Activated CD4-positive, alpha-beta memory T cell treated with anti-CD3 and anti-CD28 coated beads for 36 hours (primary cell): ENCODE results near the gene HLA-F. TPM values are rescaled to one million over a fixed set of nuclear protein-coding genes. Genes with fewer than 3 reads are reported as not detected.

Source experiments
- CTCF ChIA-PET: fragments of 350-600 bp; sonication (Branson Sonifier 250); formaldehyde crosslinking; loops from one replicate; lab custom pipeline; 2021; ENCODE audit warnings: antibody characterized with exemption, inconsistent platforms; lab: Charles Lee
- POLR2A ChIA-PET: fragments of 350-600 bp; sonication (Branson Sonifier 250); formaldehyde crosslinking; loops from one replicate; lab custom pipeline; 2021; ENCODE audit warnings: antibody characterized with exemption; lab: Charles Lee
- DNase-seq: peaks from one replicate; pipeline ENCODE4 v3.0.0-alpha.2; 2020
- H3K27ac Mint-ChIP-seq: one replicate; pipeline ENCODE4 v1.8.0; 2021; ENCODE audit warnings: mixed read lengths
- H3K27me3 Mint-ChIP-seq: one replicate; pipeline ENCODE4 v1.8.0; 2021; ENCODE audit warnings: mixed read lengths
- H3K36me3 Mint-ChIP-seq: one replicate; pipeline ENCODE4 v1.8.0; 2021; ENCODE audit warnings: mixed read lengths
- H3K4me1 Mint-ChIP-seq: one replicate; pipeline ENCODE4 v1.8.0; 2021; ENCODE audit warnings: low read depth, mixed read lengths
- H3K4me3 Mint-ChIP-seq: one replicate; pipeline ENCODE4 v1.8.0; 2021; ENCODE audit warnings: mild to moderate bottlenecking, mixed read lengths
- H3K9me3 Mint-ChIP-seq: one replicate; pipeline ENCODE4 v1.8.0; 2021; ENCODE audit warnings: mixed read lengths
- intact Hi-C: fragments of 100-400 bp; cut with micrococcal nuclease; formaldehyde crosslinking; loops from one replicate; pipeline ENCODE4 v1.15.1; 2023
- total RNA-seq, 2 experiments: library from RNA; stranded (reverse); gene quantifications; one replicate each; pipeline ENCODE4 v1.2.3, GENCODE V29; 2021

HLA-F gene
- total RNA-seq, 2 experiments from 2014 or later: 256 to 270 TPM

- intact Hi-C loops: no loop called here
- Mint-ChIP-seq H3K27ac (no peak overlapping the region), H3K9me3 (no peaks in the 10 kb centered on the region), H3K27me3 (peaks cover 7% of the 10 kb centered on the region), H3K4me1 (peaks cover 2% of the 10 kb centered on the region), H3K4me3 (no peak overlapping the region), H3K36me3 (no peaks in the 10 kb centered on the region)
- CTCF ChIA-PET: no interaction called here
- POLR2A ChIA-PET: no interaction called here
- DNase-seq: no peak
Measured at GRCh38 chr6:29769336-29769735, 46.1 kb downstream of the HLA-F start.

GRCh38 chr6:29770306-29770705 is 47.1 kb downstream of the HLA-F start:
- Mint-ChIP-seq H3K4me1 (no peaks in the 10 kb centered on the region), H3K4me3 (no peak overlapping the region), H3K36me3 (no peaks in the 10 kb centered on the region), H3K27ac (no peak overlapping the region), H3K9me3 (no peaks in the 10 kb centered on the region), H3K27me3 (peaks cover 7% of the 10 kb centered on the region)
- intact Hi-C loops: no loop called here
- POLR2A ChIA-PET: no interaction called here
- CTCF ChIA-PET: interaction anchor here (1.0 kb wide), 1 partner anchor 62 kb away, joined by 3 read pairs; no protein-coding TSS in a partner anchor
- DNase-seq: no peak

DNA sequence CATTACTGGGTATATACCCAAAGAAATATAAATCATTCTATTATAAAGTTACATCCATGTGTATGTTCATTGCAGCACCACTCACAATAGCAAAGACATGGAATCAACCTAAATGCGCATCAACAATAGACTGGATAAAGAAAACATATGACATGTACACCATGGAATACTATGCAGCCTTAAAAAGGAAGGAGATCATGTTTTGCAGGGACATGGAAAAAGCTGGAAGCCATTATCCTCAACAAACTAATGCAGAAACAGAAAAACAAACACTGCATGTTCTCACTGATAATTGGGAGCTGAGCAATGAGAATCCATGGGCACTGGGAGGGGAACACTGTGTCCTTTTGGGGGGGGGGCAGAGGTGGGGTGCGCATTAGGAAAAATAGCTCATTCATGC is 53.5 kb downstream of the HLA-F start:
- ChIA-PET CTCF (interaction anchor here (2.0 kb wide), 1 partner anchor 38 kb away, joined by 5 read pairs; no protein-coding TSS in a partner anchor), POLR2A (no interaction called here)
- Mint-ChIP-seq H3K36me3 (no peaks in the 10 kb centered on the region), H3K4me1 (no peaks in the 10 kb centered on the region), H3K27ac (no peak overlapping the region), H3K4me3 (no peak overlapping the region), H3K27me3 (peaks cover 30% of the 10 kb centered on the region), H3K9me3 (no peaks in the 10 kb centered on the region)
- no peak for DNase-seq
- intact Hi-C loops: no loop called here

Other genes starting within 250 kb of the HLA-F start
- not detected for gene MAS1L, start 235.5 kb upstream of the HLA-F start, total RNA-seq
- under 1 TPM; 0.59 to 0.70 TPM for gene UBD, start 163.7 kb upstream of the HLA-F start, total RNA-seq
- gene OR2H2, start 138.3 kb upstream of the HLA-F start, total RNA-seq: not detected
- 10 to 100 TPM; 21.1 to 23.5 TPM for gene GABBR1, start 90.3 kb upstream of the HLA-F start, total RNA-seq
- gene MOG, start 66.3 kb upstream of the HLA-F start, total RNA-seq: not detected
- gene ZFP57, start 42.3 kb upstream of the HLA-F start, total RNA-seq: not detected
- gene HLA-G, start 104.4 kb downstream of the HLA-F start, total RNA-seq: under 1 TPM; 0.19 to 0.38 TPM
- gene HLA-A, start 219.1 kb downstream of the HLA-F start, total RNA-seq: 1,000 to 10,000 TPM; 1,413 to 1,470 TPM